Esophagus muscularis mucosa (tissue), 4 donors: ENCODE data around the gene TMUB1. TPM values are rescaled to one million over a fixed set of nuclear protein-coding genes. Genes with fewer than 3 reads are reported as not detected.
A peak's percentile ranks its signal among the peaks of the same experiment; 100 is the strongest.

Experiments used
- DNase-seq: peaks from one replicate; pipeline ENCODE4 v3.0.0-alpha.2; 2017; ENCODE audit errors: extremely low spot score
- H3K27ac ChIP-seq, 4 donors: fragments of 200-600 bp; sonication (generic); replicated peaks in 1 of 4; 1 replicate in 3 of 4; 2 replicates in 1 of 4; pipeline ENCODE4 v1.5.1; 2016 to 2019; ENCODE audit warnings: mild to moderate bottlenecking in 1 of 4
- H3K27me3 ChIP-seq, 4 donors: fragments of 200-600 bp; sonication (generic); one replicate each; pipeline versions ENCODE4 v1.5.1 to v1.6.0; 2016 to 2019
- H3K36me3 ChIP-seq, 4 donors: fragments of 200-600 bp; sonication (generic); one replicate each; pipeline ENCODE4 v1.5.1; 2016 to 2019
- H3K4me1 ChIP-seq, 4 donors: fragments of 200-600 bp; sonication (generic); one replicate each; pipeline ENCODE4 v1.5.1; 2016 to 2019
- H3K4me3 ChIP-seq, 4 donors: fragments of 200-600 bp; sonication (generic); 1 replicate in 2 of 4; 2 replicates in 2 of 4; pipeline ENCODE4 v1.5.1; 2016 to 2019; ENCODE audit warnings: mild to moderate bottlenecking in 4 of 4, moderate library complexity in 1 of 4
- H3K9me3 ChIP-seq, 4 donors: fragments of 200-600 bp; sonication (generic); 1 replicate in 3 of 4; 2 replicates in 1 of 4; pipeline ENCODE4 v1.5.1; 2016 to 2019
- CTCF ChIP-seq, 3 experiments: fragments of 200-600 bp in 2 of 3; fragments of 450-650 bp in 1 of 3; sonication (generic) in 2 of 3; IDR thresholded peaks; one replicate each; pipeline ENCODE4 v1.5.1; 2017 to 2019; ENCODE audit warnings: antibody characterized with exemption in 3 of 3, mild to moderate bottlenecking in 2 of 3, moderate library complexity in 1 of 3
- EP300 ChIP-seq: sonication (generic); formaldehyde crosslinking; IDR thresholded peaks from one replicate; pipeline ENCODE4 v1.6.1; 2017; ENCODE audit warnings: antibody characterized with exemption
- POLR2A ChIP-seq: fragments of 450-650 bp; IDR thresholded peaks from one replicate; pipeline ENCODE4 v1.6.1; 2017; ENCODE audit warnings: antibody characterized with exemption, moderate library complexity, mild to moderate bottlenecking, low read depth
- POLR2AphosphoS5 ChIP-seq, 2 donors: sonication (generic); formaldehyde crosslinking; IDR thresholded peaks; one replicate each; pipeline ENCODE4 v1.6.1; 2017; ENCODE audit warnings: antibody characterized with exemption in 2 of 2
- WGBS: methylation state at CpG from one replicate; pipeline ENCODE4 v1.1.5; 2018; 5-methylcytosine and 5-hydroxymethylcytosine counted together
- intact Hi-C: fragments of 100-400 bp; cut with DNase I; formaldehyde crosslinking; loops from one replicate; pipeline ENCODE4 v1.15.1; 2023
- total RNA-seq, 4 donors: library from RNA; depleted of rRNA; stranded (reverse); fragments of >200 nt; gene quantifications; one replicate each; pipeline versions ENCODE4 v1.1.0 to v1.2.1, GENCODE V29; 2016

Gene TMUB1
- total RNA-seq, 4 donors from 2014 or later, result 39.0 to 66.6 (median 51.4) TPM

- no peak for TF ChIP-seq POLR2A
- no peak for TF ChIP-seq CTCF (IDR thresholded peaks at IDR 0.05)
- TF ChIP-seq EP300, result no peak
- no peak for TF ChIP-seq POLR2AphosphoS5 (IDR thresholded peaks at IDR 0.05)
- peaks cover 25 to 54% (median 52%) of the 10 kb centered on the region in 4 donors for H3K36me3 ChIP-seq
- no peak for DNase-seq
Measured at GRCh38 chr7:151116603-151117440, 33.5 kb upstream of the TMUB1 start.

GRCh38 chr7:151115836-151116418 is 32.6 kb upstream of the TMUB1 start:
- Histone ChIP-seq H3K4me1 (peaks cover 12 to 42% (median 31%) of the 10 kb centered on the region in 4 donors), H3K27ac (no peak overlapping the region), H3K36me3 (peaks cover 25 to 45% (median 44%) of the 10 kb centered on the region in 4 donors), H3K4me3 (peak overlapping the region; percentile 32 to 56 (median 36)), H3K9me3 (no peaks in the 10 kb centered on the region), H3K27me3 (no peaks in the 10 kb centered on the region)
- TF ChIP-seq POLR2A (no peak), POLR2AphosphoS5 (IDR thresholded peaks at IDR 0.05) (no peak), EP300 (no peak), CTCF (IDR thresholded peaks at IDR 0.05) (no peak)
- intact Hi-C loops, result no loop called here
- no peak for DNase-seq
- WGBS, result 92% methylated on average over 6 of the region's 14 CpGs

More at GRCh38 chr7:151116603-151117440, 33.5 kb upstream of the TMUB1 start:
- 95% methylated on average over 23 of the region's 27 CpGs for WGBS
- Histone ChIP-seq H3K9me3 (no peaks in the 10 kb centered on the region), H3K4me1 (peaks cover 9 to 33% (median 25%) of the 10 kb centered on the region in 4 donors), H3K4me3 (no peak overlapping the region), H3K27me3 (no peaks in the 10 kb centered on the region), H3K27ac (no peak overlapping the region)
- intact Hi-C loops, result no loop called here

DNA sequence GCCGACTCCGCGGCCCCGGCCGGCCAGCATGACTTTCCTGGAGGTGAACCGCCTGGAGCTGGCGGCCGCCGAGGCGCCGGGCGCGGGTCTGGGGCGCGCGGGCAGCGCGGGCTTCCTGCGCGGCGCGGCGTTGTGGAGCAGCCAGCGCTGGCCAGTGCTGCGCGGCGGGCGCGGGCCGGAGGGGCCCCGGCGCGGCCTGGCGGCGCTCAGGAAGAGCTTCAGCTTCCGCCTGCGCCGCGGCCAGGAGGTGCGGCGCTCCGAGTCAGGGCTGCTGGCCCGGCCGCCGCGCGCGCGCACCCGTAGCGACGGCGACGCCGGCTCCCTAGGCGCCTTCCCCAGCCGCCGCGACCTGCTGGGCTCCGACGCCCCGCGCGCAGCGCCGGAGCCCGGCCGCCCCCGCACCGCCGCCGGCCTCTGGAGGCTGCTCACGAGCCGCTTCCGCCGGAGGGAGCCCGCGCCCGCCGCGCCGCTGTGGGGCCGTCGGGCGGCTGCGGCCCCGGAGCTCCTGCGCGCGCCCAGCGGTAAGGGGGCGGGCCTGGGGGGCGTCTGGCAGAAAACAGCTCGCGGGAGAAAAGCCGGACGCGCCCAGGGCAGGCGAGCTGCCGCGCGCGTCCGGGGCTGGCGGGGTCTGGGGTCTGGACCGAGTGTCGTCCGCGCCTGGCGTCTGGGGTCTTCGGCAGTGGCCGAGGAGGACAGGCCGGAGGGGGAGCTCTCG is 32.0 kb upstream of the TMUB1 start:
- no peak overlapping the region for H3K27ac ChIP-seq
- peaks cover 17 to 48% (median 37%) of the 10 kb centered on the region in 4 donors for H3K4me1 ChIP-seq
- no peaks in the 10 kb centered on the region for H3K27me3 ChIP-seq
- H3K9me3 ChIP-seq, result no peaks in the 10 kb centered on the region
- peak overlapping the region; percentile 32 to 56 (median 36) for H3K4me3 ChIP-seq
- peaks cover 19 to 38% (median 37%) of the 10 kb centered on the region in 4 donors for H3K36me3 ChIP-seq
- no peak for TF ChIP-seq POLR2AphosphoS5 (IDR thresholded peaks at IDR 0.05)
- WGBS, result 0% methylated on average over 10 of the region's 114 CpGs
- intact Hi-C loops, result no loop called here
- DNase-seq, result no peak

DNA sequence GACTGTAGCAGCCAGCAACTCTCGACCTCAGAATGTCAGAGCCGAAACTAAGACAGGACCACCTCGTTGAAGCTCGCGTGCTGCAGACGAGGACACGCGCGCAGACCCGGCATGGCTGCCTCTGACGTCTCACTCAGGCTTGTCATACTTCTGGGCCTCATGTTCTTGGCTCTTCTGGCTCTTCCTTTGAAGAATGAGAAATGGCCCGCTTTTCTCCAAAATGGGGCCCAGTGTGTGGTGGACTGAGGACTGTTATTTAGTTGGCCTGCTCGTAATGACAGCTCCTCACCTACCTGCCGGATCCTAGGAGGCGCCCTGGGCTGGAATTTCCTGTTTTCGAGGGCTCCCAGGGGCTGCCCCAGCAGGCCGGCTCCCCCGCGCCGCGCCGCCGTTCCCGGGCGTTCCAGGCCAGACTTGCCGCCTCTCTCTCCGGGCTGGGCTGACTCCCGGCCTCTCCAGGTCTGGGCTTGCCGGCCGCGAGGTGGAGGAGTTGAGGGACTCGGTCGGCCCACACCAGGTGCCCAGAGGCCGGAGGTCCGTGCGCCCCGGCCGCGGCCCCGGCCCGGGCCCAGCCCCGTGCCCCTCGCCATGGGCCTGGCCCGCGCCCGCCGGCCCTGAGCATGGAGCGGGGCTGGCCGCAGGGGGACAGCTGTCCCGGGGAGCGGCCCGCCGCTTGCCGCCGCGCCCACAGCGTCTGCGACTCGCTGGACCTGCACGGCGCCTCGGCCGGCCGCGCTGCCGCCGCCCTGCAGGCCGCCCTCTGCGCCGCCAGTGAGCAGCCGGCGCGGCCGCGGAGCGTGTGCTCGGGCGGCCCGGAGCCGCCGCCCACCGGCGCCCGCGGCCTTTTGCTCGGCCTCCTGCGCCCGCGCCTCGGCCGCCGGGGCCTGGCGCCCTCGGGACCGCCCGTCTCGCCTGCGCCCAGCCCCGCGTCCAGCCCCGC is 31.1 kb upstream of the TMUB1 start:
- peaks cover 17 to 57% (median 45%) of the 10 kb centered on the region in 4 donors for H3K4me1 ChIP-seq
- DNase-seq, result no peak
- H3K27ac ChIP-seq, result no peak overlapping the region
- peak overlapping the region; percentile 32 to 56 (median 36) for H3K4me3 ChIP-seq
- no peaks in the 10 kb centered on the region for H3K9me3 ChIP-seq
- H3K36me3 ChIP-seq, result peaks cover 10 to 30% (median 28%) of the 10 kb centered on the region in 4 donors
- no peaks in the 10 kb centered on the region for H3K27me3 ChIP-seq
- TF ChIP-seq EP300 (no peak), POLR2A (no peak), CTCF (IDR thresholded peaks at IDR 0.05) (no peak), POLR2AphosphoS5 (IDR thresholded peaks at IDR 0.05) (no peak)
- intact Hi-C loops, result loop anchor here (5.0 kb wide), 2 partner anchors 52 to 87 kb away; partner anchors contain the start of gene ABCB8
- WGBS, result 84% methylated on average over 17 of the region's 101 CpGs
